ENCODE data around the gene SESN2. TPM values are rescaled to one million over a fixed set of nuclear protein-coding genes. Genes with fewer than 3 reads are reported as not detected.

Gene SESN2
- total RNA-seq, 1 donor from 2014 or later, result 3.0 TPM

GRCh38 chr1:28265577-28265976, 6.3 kb downstream of the SESN2 start:
- no peak for TF ChIP-seq CTCF (IDR thresholded peaks at IDR 0.05; ENCODE audit: borderline replicate concordance)
- intact Hi-C loops (cut with micrococcal nuclease), result no loop called here
- Histone ChIP-seq H3K9me3 (replicated peaks) (no peaks in the 10 kb centered on the region), H3K4me3 (no peak overlapping the region), H3K36me3 (peaks cover 11% of the 10 kb centered on the region), H3K27me3 (ENCODE audit: low read depth) (no peaks in the 10 kb centered on the region), H3K4me1 (peaks cover 68% of the 10 kb centered on the region), H3K27ac (replicated peaks) (no peak overlapping the region)
- no peak for DNase-seq

- Histone ChIP-seq H3K27ac (replicated peaks) (no peak overlapping the region), H3K27me3 (ENCODE audit: low read depth) (no peaks in the 10 kb centered on the region), H3K4me3 (no peak overlapping the region), H3K36me3 (peaks cover 18% of the 10 kb centered on the region), H3K9me3 (replicated peaks) (no peaks in the 10 kb centered on the region), H3K4me1 (peaks cover 55% of the 10 kb centered on the region)
- intact Hi-C loops (cut with micrococcal nuclease), result no loop called here
- no peak for DNase-seq
- TF ChIP-seq CTCF (IDR thresholded peaks at IDR 0.05; ENCODE audit: borderline replicate concordance), result no peak
Observed at GRCh38 chr1:28266920-28267322, 7.6 kb downstream of the SESN2 start.

- TF ChIP-seq CTCF (IDR thresholded peaks at IDR 0.05; ENCODE audit: borderline replicate concordance), result no peak
- intact Hi-C loops (cut with micrococcal nuclease), result no loop called here
Observed at GRCh38 chr1:28267633-28268032, 8.3 kb downstream of the SESN2 start.

GRCh38 chr1:28269529-28269928, 10.2 kb downstream of the SESN2 start:
- intact Hi-C loops (cut with micrococcal nuclease), result no loop called here
- Histone ChIP-seq H3K36me3 (peaks cover 44% of the 10 kb centered on the region), H3K4me1 (peaks cover 32% of the 10 kb centered on the region), H3K27ac (replicated peaks) (no peak overlapping the region), H3K9me3 (replicated peaks) (no peaks in the 10 kb centered on the region), H3K4me3 (no peak overlapping the region), H3K27me3 (ENCODE audit: low read depth) (no peaks in the 10 kb centered on the region)
- no peak for TF ChIP-seq CTCF (IDR thresholded peaks at IDR 0.05; ENCODE audit: borderline replicate concordance)
- no peak for DNase-seq

More at GRCh38 chr1:28267633-28268032, 8.3 kb downstream of the SESN2 start:
- peaks cover 49% of the 10 kb centered on the region for H3K4me1 ChIP-seq
- H3K4me3 ChIP-seq, result no peak overlapping the region
- no peak for DNase-seq
- peaks cover 25% of the 10 kb centered on the region for H3K36me3 ChIP-seq
- H3K27me3 ChIP-seq (ENCODE audit: low read depth), result no peaks in the 10 kb centered on the region
- H3K9me3 ChIP-seq (replicated peaks), result no peaks in the 10 kb centered on the region
- H3K27ac ChIP-seq (replicated peaks), result no peak overlapping the region

GRCh38 chr1:28272215-28272852, 13.0 kb downstream of the SESN2 start:
- TF ChIP-seq CTCF (IDR thresholded peaks at IDR 0.05; ENCODE audit: borderline replicate concordance), result no peak
- Histone ChIP-seq H3K36me3 (peaks cover 71% of the 10 kb centered on the region), H3K27ac (replicated peaks) (no peak overlapping the region), H3K27me3 (ENCODE audit: low read depth) (no peaks in the 10 kb centered on the region), H3K4me1 (peaks cover 9% of the 10 kb centered on the region), H3K4me3 (no peak overlapping the region), H3K9me3 (replicated peaks) (no peaks in the 10 kb centered on the region)
- DNase-seq, result no peak
- intact Hi-C loops (cut with micrococcal nuclease), result no loop called here

All from left ventricle myocardium inferior (tissue), 1 donor.